Measurements from ENCODE around the gene TNFRSF1A. TPM values are rescaled to one million over a fixed set of nuclear protein-coding genes. Genes with fewer than 3 reads are reported as not detected.

The TNFRSF1A gene
- total and polyA plus RNA-seq, 7 donors = 31.7 to 191 (median 135) TPM

GRCh38 chr12:6329703-6330064 lies 12.2 kb downstream of the TNFRSF1A start:
- intact Hi-C loops (cut with DNase I) = loop anchor here (1.0 to 5.0 kb wide), 2 partner anchors 127 to 208 kb away; partner anchors contain the start of gene CD9
- DNase-seq = no peak
- H3K36me3 ChIP-seq = peaks cover 55 to 71% (median 62%) of the 10 kb centered on the region in 4 donors
- H3K27me3 ChIP-seq = no peaks in the 10 kb centered on the region
- H3K9me3 ChIP-seq = no peaks in the 10 kb centered on the region
- H3K27ac ChIP-seq = peak overlapping the region; percentile 93 to 98 (median 97)
- peaks cover 0 to 81% (median 64%) of the 10 kb centered on the region in 4 donors for H3K4me1 ChIP-seq
- TF ChIP-seq EP300 (IDR thresholded peaks at IDR 0.05) (no peak), POLR2A (IDR thresholded peaks at IDR 0.05) (no peak), POLR2AphosphoS5 (IDR thresholded peaks at IDR 0.05) (no peak), CTCF (IDR thresholded peaks at IDR 0.05) (no peak)
- H3K4me3 ChIP-seq = no peak overlapping the region
- WGBS, 2 donors = 81 to 82% methylated on average over 15 of the region's 15 CpGs

GRCh38 chr12:6328945-6329702 lies 12.8 kb downstream of the TNFRSF1A start:
- H3K27ac ChIP-seq = peak overlapping the region; percentile 93 to 98 (median 97)
- intact Hi-C loops (cut with DNase I) = loop anchor here (1.0 kb wide), 1 partner anchor 208 kb away; no protein-coding TSS in a partner anchor
- TF ChIP-seq EP300 (IDR thresholded peaks at IDR 0.05) (no peak), POLR2AphosphoS5 (IDR thresholded peaks at IDR 0.05) (peak in 2 of 4 donors; percentile 13 to 21)

GRCh38 chr12:6328045-6328779 lies 13.7 kb downstream of the TNFRSF1A start:
- WGBS, 2 donors = 82 to 88% methylated on average over 10 of the region's 10 CpGs
- TF ChIP-seq CTCF (IDR thresholded peaks at IDR 0.05) (no peak), POLR2AphosphoS5 (IDR thresholded peaks at IDR 0.05) (peak in 1 of 4 donors; percentile 5)
- H3K27ac ChIP-seq = peak overlapping the region; percentile 88 to 98 (median 95)
- peaks cover 45 to 57% (median 55%) of the 10 kb centered on the region in 4 donors for H3K36me3 ChIP-seq
- H3K4me1 ChIP-seq = peaks cover 0 to 81% (median 63%) of the 10 kb centered on the region in 4 donors
- no peaks in the 10 kb centered on the region for H3K9me3 ChIP-seq
- no peaks in the 10 kb centered on the region for H3K27me3 ChIP-seq
- no peak overlapping the region for H3K4me3 ChIP-seq
- intact Hi-C loops (cut with DNase I) = no loop called here
- DNase-seq = no peak

More at GRCh38 chr12:6328945-6329702, 12.8 kb downstream of the TNFRSF1A start:
- WGBS, 2 donors = 90 to 92% methylated on average over 75 of the region's 75 CpGs
- peaks cover 0 to 81% (median 63%) of the 10 kb centered on the region in 4 donors for H3K4me1 ChIP-seq
- peaks cover 54 to 66% (median 61%) of the 10 kb centered on the region in 4 donors for H3K36me3 ChIP-seq
- H3K4me3 ChIP-seq = no peak overlapping the region
- DNase-seq = no peak
- H3K27me3 ChIP-seq = no peaks in the 10 kb centered on the region
- H3K9me3 ChIP-seq = no peaks in the 10 kb centered on the region

GRCh38 chr12:6327229-6328041 lies 14.4 kb downstream of the TNFRSF1A start:
- Histone ChIP-seq H3K4me3 (peak overlapping the region in 1 of 4 donors; percentile 1), H3K27ac (peak overlapping the region; percentile 88 to 98 (median 95)), H3K4me1 (peaks cover 0 to 83% (median 64%) of the 10 kb centered on the region in 4 donors), H3K27me3 (no peaks in the 10 kb centered on the region), H3K9me3 (no peaks in the 10 kb centered on the region), H3K36me3 (peaks cover 38 to 49% (median 47%) of the 10 kb centered on the region in 4 donors)
- intact Hi-C loops (cut with DNase I) = loop anchor here (2.0 kb wide), 1 partner anchor 207 kb away; the partner anchor contains the start of gene GAPDH
- no peak for TF ChIP-seq EP300 (IDR thresholded peaks at IDR 0.05)
- TF ChIP-seq POLR2AphosphoS5 (IDR thresholded peaks at IDR 0.05) = peak in 2 of 4 donors; percentile 40 to 53
- TF ChIP-seq POLR2A (IDR thresholded peaks at IDR 0.05) = no peak
- TF ChIP-seq CTCF (IDR thresholded peaks at IDR 0.05) = no peak
- no peak for DNase-seq
- WGBS, 2 donors = 80 to 82% methylated on average over 33 of the region's 33 CpGs

All from sigmoid colon (tissue), 7 donors.